HG03060 (cell line): ENCODE results near the gene PLCD4.

Experiments used
- ATAC-seq: cut with Tn5 transposase; IDR thresholded peaks from one replicate; pipeline ENCODE4 v1.9.1; 2021; ENCODE audit warnings: low read depth, moderate number of reproducible peaks; ENCODE audit not compliant: unreplicated experiment

Gene PLCD4

DNA sequence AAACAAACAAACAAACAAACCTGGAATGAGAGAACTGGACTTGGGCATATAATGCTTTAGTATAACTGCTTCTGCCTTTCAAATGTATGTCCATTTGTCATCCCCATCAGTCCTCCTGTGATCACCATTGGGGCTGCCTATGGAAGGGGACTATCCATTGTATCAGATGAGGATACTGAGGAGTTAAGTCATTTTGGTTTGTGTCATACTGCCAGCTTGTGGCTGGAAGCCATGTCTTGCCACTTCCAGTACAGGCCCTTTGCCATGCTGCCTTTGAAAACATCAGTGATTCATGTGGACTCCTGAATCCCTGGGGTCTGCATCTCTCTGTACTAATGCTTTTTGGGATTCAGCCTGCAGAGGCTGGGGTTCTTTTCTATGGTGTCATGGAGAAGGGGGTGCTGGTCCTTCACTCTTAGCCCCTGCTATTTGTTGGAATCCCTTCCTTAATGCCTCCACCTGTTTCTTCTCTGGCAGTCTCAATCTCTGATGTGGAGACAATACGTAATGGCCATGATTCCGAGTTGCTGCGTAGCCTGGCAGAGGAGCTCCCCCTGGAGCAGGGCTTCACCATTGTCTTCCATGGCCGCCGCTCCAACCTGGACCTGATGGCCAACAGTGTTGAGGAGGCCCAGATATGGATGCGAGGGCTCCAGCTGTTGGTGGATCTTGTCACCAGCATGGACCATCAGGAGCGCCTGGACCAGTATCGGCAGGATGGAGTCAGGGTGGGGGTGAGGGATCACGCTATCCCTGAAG lies 10.6 kb downstream of the PLCD4 start:
- ATAC-seq: no peak

DNA sequence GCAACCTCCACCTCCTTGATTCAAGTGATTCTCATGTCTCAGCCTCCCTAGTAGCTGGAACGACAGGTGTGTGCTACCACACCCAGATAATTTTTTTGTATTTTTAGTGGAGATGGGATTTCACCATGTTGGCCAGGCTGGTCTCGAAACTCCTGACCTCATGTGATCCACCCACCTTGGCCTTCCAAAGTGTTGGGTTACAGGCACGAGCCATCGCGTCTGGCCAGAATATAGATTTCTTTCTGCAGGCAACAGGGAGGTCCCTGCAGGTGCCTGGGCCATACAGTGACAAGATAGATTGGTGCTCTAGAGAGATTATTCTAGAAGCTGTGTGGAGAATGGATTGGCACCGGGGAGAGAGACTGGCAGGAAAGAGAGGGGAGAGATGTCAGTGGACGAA lies 13.3 kb downstream of the PLCD4 start:
- ATAC-seq: no peak

DNA sequence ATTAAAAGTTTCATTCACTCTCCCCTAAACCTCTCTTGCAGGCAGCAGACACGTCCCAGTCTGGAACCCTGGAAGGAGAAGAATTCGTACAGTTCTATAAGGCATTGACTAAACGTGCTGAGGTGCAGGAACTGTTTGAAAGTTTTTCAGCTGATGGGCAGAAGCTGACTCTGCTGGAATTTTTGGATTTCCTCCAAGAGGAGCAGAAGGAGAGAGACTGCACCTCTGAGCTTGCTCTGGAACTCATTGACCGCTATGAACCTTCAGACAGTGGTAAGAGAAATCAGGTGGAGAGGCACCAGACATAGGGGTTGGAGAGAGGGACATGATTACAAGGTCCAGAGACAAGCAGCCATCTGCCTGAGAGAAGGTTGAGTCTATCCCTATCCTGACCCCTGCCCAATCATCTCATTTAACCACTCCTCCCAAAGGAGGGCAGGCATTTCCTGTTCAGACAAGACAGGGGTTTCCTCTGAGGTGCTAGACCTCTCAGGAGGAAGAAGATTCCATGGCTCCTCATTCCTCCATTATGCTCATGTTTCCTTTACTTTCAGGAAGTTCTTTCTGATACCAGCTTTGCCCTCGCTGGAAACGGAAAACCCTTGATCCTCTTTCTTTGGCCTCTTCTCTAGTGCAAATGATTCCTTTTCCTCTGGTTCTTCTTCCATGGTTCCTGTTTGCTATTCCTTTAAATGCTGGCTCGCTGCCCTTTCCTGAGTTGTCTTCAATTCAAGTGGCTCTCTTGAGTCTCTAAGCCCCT lies 15.1 kb downstream of the PLCD4 start:
- no peak for ATAC-seq

DNA sequence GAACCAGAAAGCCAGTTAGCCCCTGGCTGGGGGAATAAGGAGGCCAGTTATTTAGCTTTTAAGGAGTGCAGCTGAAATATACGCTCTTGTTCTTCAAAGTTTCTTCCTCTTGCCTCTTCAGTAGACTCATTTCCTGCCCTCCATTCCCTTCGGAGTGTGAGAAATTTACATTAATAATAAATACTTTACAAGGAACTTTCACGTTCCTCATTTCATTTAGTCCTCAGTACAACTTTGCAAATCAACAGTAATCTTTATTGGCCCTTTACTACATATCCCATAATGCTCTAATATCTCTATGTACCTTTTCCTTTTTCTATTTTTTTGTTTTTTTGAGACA lies 15.6 kb downstream of the PLCD4 start:
- no peak for ATAC-seq

DNA sequence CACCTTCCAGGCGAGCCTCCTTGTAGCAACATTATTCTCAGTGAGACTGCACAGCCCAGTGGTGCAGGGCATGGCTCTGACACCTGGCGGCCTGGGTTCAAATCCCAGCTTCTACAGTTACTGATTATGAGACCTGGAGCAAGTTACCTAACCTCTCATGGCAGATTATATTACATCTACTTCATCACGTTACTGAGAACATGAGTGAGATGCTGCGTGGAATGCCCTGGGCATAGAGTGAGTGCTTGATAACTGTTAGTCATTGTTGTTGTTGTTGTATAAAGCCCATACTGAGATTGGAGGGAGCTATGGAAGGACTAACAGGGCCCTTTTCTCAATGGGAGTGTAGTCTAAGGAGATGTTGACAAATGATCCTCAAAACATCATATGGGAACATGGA lies 18.7 kb downstream of the PLCD4 start:
- ATAC-seq: no peak

DNA sequence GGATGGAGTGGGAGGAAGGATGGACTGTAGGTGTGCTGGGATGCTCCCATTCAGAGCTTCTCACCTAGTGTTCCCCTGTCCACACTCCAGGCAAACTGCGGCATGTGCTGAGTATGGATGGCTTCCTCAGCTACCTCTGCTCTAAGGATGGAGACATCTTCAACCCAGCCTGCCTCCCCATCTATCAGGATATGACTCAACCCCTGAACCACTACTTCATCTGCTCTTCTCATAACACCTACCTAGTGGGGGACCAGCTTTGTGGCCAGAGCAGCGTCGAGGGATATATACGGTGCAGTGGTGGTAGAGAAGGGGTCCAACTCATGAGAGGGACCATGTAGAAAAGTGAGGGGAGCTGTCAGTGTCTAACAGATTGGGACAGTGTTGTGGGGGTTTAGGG lies 20.2 kb downstream of the PLCD4 start:
- ATAC-seq: no peak

DNA sequence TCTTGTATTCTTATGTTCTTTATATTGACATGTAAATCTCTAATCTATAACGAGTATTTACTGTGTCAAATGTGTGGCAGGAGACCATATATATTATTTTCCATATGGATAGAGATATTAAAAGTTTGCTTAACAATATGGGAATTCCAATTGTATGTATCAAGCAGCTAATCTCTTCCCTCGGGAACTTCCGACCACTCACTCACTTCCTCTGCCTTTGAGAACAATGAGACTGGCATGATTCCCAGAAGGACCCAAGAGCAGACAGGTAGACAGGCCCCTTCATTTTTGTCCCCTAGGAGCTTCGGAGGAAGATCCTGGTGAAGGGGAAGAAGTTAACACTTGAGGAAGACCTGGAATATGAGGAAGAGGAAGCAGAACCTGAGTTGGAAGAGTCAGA lies 24.1 kb downstream of the PLCD4 start:
- no peak for ATAC-seq

DNA sequence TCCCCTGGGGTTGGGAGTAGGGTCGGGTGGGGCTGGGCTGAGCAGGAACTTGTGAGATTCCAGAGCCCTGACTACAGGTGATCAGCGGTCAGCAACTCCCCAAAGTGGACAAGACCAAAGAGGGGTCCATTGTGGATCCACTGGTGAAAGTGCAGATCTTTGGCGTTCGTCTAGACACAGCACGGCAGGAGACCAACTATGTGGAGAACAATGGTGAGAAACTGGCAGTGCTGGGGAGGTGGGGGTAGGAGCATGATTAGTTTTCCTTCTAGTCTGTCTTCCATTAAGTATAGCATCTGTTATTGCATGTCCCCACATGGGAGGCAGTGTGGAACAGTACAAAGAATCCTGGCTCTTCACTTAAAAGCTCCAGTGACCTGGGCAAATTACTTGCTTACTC lies 28.0 kb downstream of the PLCD4 start:
- ATAC-seq: no peak

DNA sequence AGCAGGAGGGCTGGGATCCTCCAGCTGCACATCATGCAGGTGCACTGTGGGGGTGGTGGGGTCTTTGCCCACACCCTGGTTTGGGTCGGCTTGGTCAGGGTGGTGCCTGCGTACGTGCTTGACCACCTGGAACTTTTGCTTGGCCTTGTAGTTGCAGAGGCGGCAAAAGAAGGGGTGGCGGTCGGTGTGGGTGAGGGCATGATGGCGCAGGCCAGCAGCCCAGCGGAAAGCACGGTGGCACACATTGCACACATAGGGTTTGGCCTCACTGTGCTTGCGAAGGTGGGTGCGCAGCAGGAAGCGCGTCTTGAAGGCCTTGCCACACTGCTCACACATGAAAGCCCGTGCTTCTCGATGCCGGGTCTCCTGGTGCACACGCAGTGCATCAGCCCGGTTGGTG lies 30.7 kb downstream of the PLCD4 start:
- no peak for ATAC-seq

DNA sequence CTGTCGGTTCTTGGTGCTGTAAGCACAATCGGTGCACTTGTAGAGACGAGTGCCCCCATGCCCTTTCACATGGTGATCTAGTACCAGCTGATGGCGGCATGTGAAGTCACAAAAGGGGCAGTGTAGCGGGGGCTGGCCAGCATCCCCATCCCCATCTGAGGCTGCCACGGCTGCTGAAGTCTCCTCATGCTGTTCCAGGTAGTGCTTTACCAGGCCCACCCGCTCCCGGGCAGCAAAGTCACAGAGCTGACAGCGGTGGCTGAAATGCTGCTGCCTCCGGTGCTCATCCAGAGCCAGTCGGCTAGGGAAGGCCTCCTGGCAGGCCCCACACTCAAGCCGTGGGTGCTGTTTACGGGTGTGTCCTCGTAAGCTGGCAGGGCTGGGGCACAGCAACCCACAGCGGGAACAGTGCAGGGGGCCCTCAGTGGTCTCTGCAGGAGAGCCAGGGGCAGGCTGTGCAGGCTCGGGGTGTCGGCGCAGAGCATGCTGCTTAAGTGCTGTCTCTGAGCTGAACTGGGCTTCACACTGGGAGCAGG lies 34.5 kb downstream of the PLCD4 start:
- ATAC-seq: no peak

DNA sequence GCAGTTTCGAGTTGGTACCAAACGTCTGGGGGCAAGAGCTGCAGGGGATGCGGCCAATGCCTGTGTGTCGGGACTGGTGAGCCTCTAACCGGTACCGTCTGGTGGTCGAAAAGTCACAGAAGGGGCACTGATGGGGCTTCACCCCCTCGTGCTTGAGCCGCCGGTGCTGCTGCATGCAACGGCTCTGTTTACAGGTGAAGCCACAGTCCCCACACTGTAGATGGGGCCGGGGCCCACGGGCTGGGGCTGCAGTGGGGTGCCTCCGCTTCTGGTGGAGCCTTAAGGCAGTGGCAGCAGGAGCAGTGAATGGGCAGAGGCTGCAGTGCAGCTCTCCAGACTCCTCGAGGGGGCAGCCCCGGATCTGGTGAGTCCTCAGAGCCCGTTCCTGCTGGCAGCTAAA lies 35.1 kb downstream of the PLCD4 start:
- no peak for ATAC-seq

DNA sequence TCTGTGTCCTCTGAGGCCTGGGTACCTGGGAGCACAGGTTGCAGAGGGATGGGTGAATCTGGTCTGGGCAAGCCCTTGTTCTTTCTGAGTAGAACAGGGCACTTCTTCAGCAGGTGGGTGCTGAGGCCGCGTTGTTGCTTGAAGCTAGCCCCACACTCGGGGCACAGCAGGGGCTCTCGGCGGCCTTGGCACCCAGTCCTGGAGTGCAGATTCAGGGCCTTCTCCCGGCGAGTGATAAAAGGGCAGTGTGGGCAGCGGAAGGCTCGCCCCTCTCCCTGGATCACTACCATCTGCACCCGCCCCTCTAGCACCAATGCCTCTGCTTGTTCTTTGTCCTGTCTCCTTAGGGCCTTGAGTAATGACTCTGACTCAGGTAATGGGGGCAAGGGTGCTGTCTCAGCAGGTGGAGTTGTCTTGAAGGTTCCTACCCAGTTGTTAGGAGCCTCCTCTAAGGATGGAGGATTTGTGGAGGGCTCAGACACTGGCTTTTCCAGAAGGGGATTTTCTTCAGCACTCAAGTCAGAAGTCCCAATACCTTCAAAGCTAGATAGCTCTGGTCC lies 36.1 kb downstream of the PLCD4 start:
- ATAC-seq: no peak

DNA sequence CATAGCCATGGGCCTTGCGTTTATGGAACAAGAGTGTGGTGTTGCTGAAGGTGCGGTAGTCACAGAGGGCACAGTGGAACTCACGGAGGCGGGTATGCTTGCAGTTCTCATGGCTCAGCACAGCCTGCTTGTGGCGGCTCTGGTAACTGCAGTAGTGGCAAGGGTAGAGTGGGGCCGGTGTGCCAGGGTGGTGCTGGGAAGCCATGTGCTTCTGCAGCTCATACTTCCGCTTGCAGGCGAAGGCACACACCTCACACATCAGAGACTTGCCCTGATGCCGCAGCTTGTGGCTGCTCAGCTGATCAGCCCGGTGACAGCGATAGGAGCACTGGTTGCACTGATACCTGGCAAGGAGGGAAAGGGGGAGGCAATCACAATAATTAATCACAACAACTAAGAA lies 37.0 kb downstream of the PLCD4 start:
- ATAC-seq: no peak

DNA sequence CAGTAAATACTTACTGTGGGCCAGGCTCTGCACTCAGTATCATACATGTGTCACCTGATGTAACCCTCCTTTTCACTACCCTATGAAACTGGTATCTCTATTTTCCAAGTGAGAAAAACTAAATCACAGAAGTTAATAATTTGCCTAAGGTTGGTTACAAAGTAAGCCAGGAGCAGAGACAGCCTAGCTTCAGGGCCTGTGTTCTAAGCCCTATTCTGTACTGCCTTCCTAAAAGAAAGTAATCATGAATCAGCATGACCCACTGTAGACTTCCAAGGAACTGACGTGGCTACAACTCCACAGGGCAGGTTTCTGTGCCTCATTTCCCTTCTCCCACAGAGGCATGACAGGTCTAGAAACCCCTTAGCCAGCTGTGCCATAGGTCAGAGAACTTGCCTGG lies 37.4 kb downstream of the PLCD4 start:
- ATAC-seq: peak; percentile 44

DNA sequence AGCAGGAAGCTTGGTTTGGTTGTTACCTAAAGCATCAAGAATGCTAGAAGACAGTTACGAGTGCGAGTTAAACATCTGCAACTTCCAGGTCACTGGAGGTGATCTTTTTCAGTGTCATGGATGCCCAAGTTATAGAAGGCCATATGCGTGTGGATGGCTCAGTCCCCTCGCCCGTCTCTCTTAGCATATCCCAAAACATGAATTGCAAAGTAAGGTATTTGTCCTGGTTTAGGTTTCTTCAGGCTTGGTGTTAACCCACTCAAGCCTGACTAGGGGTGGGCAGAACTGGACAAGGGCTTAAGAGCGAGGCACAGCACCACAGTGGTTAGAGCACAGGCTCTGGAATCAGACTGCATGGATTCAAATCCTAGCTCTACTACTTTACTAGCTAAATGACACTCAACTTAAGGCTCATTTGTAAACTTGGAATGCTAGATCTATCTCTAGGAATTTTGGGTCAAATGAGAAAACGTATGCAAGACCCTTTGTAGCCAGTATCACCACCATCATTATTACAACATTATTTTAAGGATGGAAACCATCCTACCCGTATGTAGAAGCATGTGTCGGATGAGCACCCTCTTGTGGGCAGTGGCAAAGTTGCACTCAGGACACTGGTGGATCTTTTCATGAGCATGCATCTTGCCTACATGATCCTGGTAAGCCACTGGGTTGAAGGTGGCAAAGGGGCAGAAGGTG lies 40.5 kb downstream of the PLCD4 start:
- ATAC-seq: no peak

DNA sequence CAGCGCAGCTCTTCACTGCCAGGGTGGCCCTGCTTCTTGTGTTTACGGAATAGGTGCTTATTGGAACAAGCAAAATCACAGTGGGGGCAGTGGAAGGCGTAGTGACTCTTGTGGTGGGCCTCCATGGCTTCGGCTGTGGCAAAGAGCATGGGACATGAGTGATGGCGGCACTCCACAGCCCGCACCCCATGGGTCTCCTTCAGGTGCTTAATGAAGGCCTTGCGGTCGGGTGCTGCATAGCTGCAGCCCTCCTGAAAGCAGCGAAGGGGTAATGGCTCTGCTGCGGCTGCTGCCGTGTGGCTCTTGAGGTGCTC lies 41.0 kb downstream of the PLCD4 start:
- no peak for ATAC-seq

DNA sequence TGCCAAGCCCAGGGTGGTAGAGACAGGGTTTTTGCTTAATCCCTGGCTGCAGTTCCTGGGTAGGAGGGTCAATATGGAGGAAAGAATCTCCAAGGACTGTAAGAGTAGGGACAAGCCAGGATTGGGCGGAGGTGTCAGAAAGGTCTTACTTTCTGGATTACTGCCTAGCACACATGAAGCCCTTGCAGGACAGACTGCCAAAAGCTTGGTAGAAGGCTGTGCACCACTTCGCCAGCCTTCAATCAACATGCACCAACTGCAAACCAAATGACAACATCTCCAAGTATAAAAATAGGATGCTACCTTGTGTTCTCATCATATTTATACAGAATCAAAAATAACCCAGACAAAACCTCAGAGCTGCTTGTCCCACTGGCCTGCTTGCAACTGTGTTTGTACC lies 48.1 kb downstream of the PLCD4 start:
- no peak for ATAC-seq

DNA sequence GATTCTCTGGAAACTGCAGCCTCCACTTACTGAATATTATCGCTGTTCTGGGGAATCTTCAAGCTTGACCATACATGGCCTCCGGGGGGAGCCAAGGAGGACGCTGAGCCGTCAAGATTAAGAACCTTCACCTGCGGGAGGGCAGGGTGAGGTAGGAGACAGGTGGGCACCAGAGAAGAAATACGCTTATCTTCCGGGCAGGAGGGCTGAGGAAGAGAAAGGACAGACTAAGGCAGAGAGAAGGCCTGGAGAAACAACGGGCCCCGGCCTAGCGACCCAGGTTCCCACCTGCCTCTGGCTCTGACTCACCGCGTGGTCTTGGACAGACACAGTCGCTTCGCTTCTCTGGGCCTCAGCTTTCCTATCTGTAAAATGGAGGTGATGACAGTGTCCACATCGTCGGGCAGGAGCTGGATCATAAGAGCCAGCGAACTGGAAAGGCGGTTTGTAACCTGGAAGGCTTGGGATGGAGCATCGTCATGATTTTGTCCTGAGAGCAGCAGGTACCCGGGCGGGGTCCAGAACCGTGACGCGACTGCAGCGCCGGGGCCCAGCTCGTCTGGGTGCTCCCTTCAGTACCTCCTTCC lies 51.1 kb downstream of the PLCD4 start:
- no peak for ATAC-seq

DNA sequence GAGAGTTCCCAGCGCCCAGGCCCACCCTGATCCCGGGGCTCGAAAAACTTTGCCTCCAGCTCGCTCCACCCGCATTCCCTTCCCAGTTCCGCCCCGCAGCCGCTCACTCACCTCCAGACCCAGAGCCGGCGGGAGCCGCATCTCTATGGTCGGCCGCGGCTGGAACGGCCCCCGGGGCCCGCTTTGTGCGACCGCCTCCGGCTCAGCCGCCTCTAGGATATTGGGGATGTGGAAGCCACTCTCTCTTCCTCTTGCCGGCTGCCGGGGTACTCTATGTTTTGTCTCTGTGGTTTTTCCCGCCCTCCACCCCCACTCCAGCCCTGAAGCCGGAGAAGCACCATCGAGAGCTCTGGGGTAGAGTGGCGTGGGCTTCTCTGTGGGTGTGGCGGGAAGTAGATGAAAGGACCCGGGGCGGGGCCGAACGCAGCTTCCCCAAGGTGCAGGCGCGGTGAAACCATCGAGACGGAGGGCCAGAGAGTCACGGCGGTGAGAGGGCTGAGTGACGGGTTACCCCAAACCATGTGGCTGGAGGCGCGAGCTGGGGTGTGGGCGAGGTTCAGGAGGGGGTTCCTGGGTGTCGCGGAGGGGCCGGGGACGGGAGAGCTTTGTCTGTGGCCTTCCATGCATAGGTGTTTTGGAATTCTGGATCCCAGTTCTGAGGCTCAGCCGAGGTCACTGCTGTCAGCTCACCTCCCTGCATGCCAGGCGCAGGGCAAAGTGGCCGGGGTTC lies 51.7 kb downstream of the PLCD4 start, which contains the start of the genes BCS1L and ZNF142:
BCS1L (plus strand) TSS at position 426 of the 730 bp plus-strand sequence. CDS start 1,305 bp downstream, outside the sequence.
ZNF142 (minus strand) TSS at position 366 of the 730 bp plus-strand sequence. CDS start 3,194 bp downstream, outside the sequence.
- no peak for ATAC-seq

DNA sequence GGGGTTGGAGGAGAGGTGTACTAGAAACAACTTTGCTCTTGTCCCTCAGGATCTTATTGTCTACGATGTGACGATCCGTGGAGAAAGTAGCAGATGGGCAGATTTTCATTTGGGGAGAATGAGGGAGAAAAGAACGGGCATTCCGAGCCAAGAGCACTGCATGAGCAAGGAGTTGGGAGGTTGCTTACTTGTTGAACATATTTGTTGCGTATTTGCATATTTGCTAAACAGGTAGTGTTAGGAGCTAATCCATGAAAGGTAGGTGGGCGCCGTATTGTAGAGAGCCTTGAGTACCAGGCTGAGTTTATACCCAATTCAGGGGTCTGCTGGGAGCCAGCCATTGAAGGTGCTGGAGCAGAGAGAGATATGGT lies 52.3 kb downstream of the PLCD4 start:
- no peak for ATAC-seq
